NCI-H2227 (cell line): Measurements from ENCODE around the gene ADGRL1.

ENCODE experiments used
- DNase-seq: peaks from one replicate; lab custom pipeline; 2025; ENCODE audit not compliant: unreplicated experiment; lab: John Stamatoyannopoulos, UW

The ADGRL1 gene

GRCh38 chr19:14142262-14143190, 63.4 kb downstream of the ADGRL1 start:
- no peak for DNase-seq

GRCh38 chr19:14141041-14141440, 64.9 kb downstream of the ADGRL1 start:
- no peak for DNase-seq

DNA sequence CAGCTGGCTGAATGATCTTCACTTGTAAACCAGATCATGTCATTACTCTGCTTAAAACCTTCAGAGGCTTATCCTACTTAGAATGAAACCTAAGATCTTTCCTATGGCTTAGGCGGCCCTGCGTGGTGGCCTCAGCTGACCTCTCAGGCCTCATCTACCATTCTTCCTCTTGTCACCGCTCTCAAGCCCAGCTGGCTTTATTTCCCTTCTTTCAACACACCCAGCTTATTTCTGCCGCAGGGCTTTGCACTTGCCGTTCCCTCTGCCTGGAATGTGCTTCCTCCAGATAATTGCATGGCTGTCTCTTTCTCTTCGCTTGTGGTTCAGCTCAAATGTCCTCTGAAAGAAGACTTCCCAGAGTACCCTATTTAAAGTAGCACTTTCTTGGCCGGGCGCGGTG, 66.0 kb downstream of the ADGRL1 start:
- no peak for DNase-seq

DNA sequence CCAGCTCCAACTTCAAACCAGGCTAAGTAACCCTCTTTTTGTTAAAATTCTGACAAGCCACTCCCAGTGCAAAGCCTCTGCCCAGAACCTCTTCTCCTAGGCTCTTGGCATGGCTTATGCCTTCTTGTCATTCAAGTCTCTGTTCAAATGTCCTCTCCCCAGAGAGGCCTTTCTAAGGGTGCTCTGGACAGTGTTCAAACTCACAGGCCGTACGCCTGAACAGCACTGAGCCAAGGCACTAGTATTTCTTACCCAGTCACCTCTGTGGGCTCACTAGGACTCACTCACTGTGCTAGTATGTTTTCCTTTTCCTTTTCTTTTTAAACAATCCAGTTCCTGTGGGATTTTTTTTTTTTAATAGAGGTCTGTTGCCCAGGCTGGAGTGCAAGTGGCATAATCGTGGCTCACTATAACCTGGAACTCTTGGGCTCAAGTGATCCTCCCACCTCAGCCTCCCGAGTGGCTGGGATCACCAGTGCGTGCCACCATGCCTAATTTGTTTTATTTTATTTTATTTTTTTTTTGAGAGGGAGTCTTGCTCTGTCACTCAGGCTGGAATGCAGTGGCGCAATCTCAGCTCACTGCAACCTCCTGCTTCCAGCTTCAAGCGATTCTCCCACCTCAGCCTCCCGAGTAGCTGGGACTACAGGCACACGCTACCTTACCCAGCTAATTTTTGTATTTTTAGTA, 67.2 kb downstream of the ADGRL1 start:
- no peak for DNase-seq

- DNase-seq, result peak; percentile 98
These were observed 69.3 kb downstream of the ADGRL1 start, which contains the start of gene ASF1B for GRCh38 chr19:14136509-14137281. Gene ASF1B (minus strand): TSS chr19:14136589. CDS start chr19:14136456, 133 bp downstream.

GRCh38 chr19:14135985-14136508, 69.9 kb downstream of the ADGRL1 start:
- DNase-seq, result no peak

- DNase-seq, result no peak
These were observed 70.6 kb downstream of the ADGRL1 start for GRCh38 chr19:14135355-14135754.

DNA sequence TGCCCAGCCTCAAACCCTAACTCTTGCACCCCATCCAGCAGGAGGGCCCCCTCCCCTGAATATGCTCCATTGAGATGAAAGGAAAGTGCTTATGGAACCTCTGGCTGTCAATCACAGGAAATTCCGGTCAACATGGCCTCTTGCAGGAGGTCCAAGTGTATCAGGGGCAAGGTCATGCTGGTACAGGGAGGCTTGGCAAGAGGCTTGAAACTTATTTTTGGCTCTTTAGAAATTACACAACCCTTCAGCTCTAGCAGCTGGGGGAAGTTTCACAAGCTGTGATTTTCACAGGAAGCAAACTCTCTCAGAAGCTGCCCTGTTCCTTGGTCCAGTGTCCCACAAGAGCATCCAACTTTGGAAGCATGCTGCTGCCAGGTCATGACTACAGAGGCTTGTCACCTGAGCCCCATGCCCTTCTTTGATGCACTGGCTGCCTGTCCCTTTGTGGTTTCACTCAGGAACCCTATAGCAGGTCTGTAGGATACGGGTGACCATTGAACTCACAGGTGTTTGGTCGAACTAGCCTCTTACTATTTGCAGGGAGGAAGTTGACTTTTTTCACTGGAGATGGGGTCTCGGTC, 78.0 kb downstream of the ADGRL1 start:
- DNase-seq, result no peak

GRCh38 chr19:14127176-14127575, 78.8 kb downstream of the ADGRL1 start:
- DNase-seq, result no peak

GRCh38 chr19:14122924-14123323, 83.0 kb downstream of the ADGRL1 start:
- DNase-seq, result no peak

DNA sequence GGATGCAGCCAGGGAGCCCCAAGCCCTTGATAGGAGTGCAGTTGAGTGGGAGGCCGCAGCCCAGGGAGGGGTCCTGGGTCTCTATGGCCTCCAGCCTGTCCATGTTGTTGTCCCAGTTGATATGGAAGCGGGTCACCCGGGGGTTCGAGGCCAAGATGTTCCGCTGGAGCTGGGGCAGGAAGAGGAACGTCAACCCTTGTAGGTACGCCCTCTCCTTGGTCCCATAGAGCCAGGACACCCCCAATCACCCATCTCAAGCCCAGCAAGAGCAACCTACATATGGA, 85.5 kb downstream of the ADGRL1 start:
- no peak for DNase-seq

- DNase-seq, result no peak
These were observed 86.1 kb downstream of the ADGRL1 start for GRCh38 chr19:14119644-14120496.

DNA sequence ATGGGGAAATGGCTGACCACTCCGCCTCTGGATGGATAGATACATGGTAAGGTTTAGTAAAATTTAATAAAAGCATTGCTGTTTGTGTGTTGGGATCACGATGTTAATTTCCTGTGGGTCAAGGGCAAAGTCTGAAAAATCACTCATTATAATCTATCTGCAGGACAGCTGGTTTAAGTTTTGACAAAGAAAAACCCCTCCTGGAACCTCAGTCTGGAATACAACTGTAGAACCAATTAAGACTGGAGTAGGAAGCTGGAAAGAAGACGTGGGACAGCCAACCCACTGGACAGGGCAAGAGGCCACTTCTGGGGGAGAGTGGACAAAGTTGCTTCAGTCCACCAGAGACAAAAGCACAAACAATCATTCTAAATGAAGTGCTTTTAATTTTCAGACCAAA, 86.8 kb downstream of the ADGRL1 start:
- no peak for DNase-seq

DNA sequence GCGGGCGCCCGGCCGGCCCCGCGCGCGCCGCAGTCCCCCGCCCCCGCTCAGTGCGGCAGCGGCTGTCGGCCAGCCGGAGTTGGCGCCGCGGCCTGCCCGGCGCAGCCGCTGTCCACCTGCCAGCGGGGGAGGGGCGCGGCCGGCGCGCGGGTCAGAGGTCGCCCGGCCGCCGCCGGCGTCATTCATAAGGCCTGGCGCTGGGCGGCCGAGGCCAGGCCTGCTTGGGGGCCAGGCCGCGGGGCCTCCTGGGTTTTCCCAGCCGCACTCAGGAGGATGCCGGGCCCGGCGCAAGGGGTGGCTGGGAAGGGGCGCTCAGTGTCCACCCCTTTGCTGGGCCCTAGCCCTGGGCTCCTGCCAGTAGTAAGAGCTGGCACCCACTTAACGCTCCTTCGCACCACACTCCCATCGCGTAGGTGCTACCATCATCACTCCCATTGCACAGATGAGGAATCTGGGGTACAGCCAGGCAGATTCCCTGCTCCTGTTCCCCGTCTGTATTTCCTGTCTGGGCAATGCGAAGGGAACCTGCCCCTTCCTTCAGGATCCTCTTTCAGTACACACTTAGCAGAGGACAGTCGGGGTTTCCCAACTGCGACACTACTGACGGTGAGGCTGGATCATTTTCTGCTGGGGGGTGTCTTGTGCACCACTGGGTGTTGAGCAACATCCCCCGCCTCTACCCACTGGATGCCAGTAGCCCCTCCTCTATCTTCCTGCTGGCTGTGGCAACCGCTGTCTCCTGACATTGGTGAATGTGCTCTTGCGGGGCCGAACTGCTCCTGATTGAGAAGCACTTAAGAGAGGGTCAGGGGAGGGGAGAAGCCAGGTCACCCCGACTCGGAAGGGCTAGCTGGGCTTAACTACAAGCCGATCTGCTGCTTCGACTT, 87.6 kb downstream of the ADGRL1 start:
- peak; percentile 50 for DNase-seq

DNA sequence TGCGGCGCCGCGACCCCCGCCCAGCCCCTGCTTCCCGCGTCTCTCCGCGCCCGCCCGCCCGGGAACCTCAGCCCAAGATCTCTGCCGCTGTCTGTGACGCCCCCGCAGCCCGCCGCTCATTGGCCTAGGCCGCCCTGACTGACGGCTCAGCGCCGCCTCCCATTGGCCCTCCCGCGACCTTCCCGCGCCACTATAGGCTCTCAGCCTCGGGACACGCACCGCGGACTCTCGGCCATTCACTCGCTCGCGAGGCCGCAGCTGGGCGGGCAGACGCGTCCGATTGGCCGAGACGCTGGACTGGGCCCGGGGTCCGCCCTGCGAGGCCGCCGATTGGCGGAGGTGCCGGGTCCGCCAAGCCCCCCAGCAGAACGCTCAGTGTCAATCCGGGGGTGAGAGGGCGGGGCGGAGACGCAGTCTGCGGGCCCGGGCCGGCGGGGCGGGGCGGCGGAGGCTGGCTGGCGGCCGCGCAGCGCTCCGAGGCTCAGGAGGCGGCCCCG, 88.3 kb downstream of the ADGRL1 start, which contains the start of gene PRKACA:
Gene PRKACA, minus strand, starts transcription at position 95 of the 497 bp plus-strand sequence. CDS start 215 bp downstream, outside the sequence.
- DNase-seq, result peak; percentile 98

GRCh38 chr19:14116918-14117578, 88.9 kb downstream of the ADGRL1 start:
- peak; percentile 13 for DNase-seq

DNA sequence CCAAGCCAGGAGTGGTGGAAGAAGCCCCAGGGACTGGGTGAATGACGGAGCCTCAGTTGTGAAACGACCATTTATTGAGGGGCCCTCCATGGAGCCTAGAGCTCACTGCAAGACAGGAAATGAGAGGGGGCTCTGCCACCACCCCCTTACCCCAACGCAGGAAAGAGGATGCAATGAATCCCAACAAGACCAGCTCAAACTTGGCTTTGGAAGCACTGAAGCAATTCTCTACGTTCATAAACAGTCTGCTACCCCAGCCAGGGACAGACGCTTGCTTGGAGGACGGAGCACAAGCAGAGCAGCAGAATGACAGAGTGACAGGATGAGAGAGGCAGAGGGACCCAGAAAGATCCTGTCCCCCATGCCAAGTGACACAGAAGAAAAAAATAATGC, 89.4 kb downstream of the ADGRL1 start:
- no peak for DNase-seq

DNA sequence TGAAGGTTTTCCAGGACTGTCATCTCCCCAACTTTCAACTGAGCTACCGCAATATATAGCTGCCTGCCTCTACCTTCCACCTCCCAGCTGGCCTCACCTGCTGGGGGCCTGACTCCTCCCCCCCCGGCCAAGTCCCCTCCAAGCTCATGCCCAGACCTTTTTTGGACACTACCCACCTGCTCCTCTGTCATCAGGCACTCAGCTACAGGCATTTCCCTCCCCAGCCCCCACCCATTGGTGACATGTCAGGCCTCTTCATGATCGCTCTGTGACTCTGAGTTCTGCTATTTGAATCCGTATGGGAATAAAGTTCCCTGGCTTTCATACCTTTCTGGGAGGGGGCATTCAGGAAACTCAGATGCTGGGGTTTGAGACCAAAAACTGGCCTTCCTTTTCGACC, 90.2 kb downstream of the ADGRL1 start:
- DNase-seq, result no peak
